Keratinocyte (primary cell): ENCODE results near the gene CLOCK. TPM values are rescaled to one million over a fixed set of nuclear protein-coding genes. Genes with fewer than 3 reads are reported as not detected.
A peak's percentile ranks its signal among the peaks of the same experiment; 100 is the strongest.

ENCODE experiments used
- DNase-seq: peaks from one replicate; pipeline ENCODE4 v3.0.0-alpha.2; 2011; ENCODE audit warnings: low read depth, missing footprints, low spot score
- FAIRE-seq: peaks from 2 replicates; lab custom pipeline; 2011; peaks lifted over from hg19 to GRCh38; lab: Jason Lieb, UNC
- H2AFZ ChIP-seq: 2 replicates; pipeline ENCODE4 v1.6.0; 2012; ENCODE audit warnings: low read length, control low read depth, inconsistent platforms; ENCODE audit not compliant: control insufficient read depth
- H3K27ac ChIP-seq: 2 replicates; pipeline ENCODE4 v1.5.1; 2011; ENCODE audit warnings: low read length; ENCODE audit not compliant: control insufficient read depth, insufficient read depth
- H3K27me3 ChIP-seq: 3 replicates; pipeline ENCODE4 v1.6.0; 2011; ENCODE audit warnings: low read length; ENCODE audit not compliant: control insufficient read depth, insufficient read depth; ENCODE audit errors: extremely low read depth
- H3K36me3 ChIP-seq, 2 experiments: 2 replicates in 1 of 2; 3 replicates in 1 of 2; pipeline ENCODE4 v1.5.1; 2011; ENCODE audit warnings: low read length in 2 of 2, mild to moderate bottlenecking in 1 of 2; ENCODE audit not compliant: control insufficient read depth in 2 of 2, insufficient read depth in 2 of 2; ENCODE audit errors: extremely low read depth in 1 of 2
- H3K4me1 ChIP-seq: 3 replicates; pipeline ENCODE4 v1.5.1; 2011; ENCODE audit warnings: low read length; ENCODE audit not compliant: control insufficient read depth, insufficient read depth; ENCODE audit errors: extremely low read depth
- H3K4me2 ChIP-seq: 3 replicates; pipeline ENCODE4 v1.6.0; 2011; ENCODE audit warnings: low read depth, low read length; ENCODE audit not compliant: control insufficient read depth, insufficient read depth; ENCODE audit errors: extremely low read depth
- H3K4me3 ChIP-seq, 3 experiments: fragments of 200-600 bp in 1 of 3; sonication (generic) in 1 of 3; 2 replicates in 2 of 3; 3 replicates in 1 of 3; pipeline ENCODE4 v1.5.1; 2011 to 2016; ENCODE audit warnings: low read length in 3 of 3, mild to moderate bottlenecking in 3 of 3, control low read depth in 2 of 3, inconsistent platforms in 1 of 3, low read depth in 1 of 3, mixed read lengths in 1 of 3, mixed run types in 1 of 3, moderate library complexity in 1 of 3; ENCODE audit not compliant: control insufficient read depth in 2 of 3, insufficient read depth in 2 of 3; ENCODE audit errors: extremely low read depth in 1 of 3
- H3K79me2 ChIP-seq: 2 replicates; pipeline ENCODE4 v1.6.0; 2012; ENCODE audit warnings: low read length; ENCODE audit not compliant: control insufficient read depth, insufficient read depth
- H3K9ac ChIP-seq: 3 replicates; pipeline ENCODE4 v1.6.0; 2011; ENCODE audit warnings: low read length; ENCODE audit not compliant: control insufficient read depth, insufficient read depth; ENCODE audit errors: extremely low read depth
- H3K9me1 ChIP-seq: 3 replicates; pipeline ENCODE4 v1.6.0; 2011; ENCODE audit warnings: low read length; ENCODE audit not compliant: control insufficient read depth, insufficient read depth; ENCODE audit errors: extremely low read depth
- H3K9me3 ChIP-seq: 2 replicates; pipeline ENCODE4 v1.5.1; 2012; ENCODE audit warnings: low read depth, low read length; ENCODE audit not compliant: control insufficient read depth
- H4K20me1 ChIP-seq: 3 replicates; pipeline ENCODE4 v1.6.0; 2011; ENCODE audit warnings: low read length; ENCODE audit not compliant: control insufficient read depth, insufficient read depth; ENCODE audit errors: extremely low read depth
- CTCF ChIP-seq, 3 experiments: IDR thresholded peaks in 1 of 3; conservative IDR thresholded peaks in 1 of 3; optimal IDR thresholded peaks in 1 of 3; 2 replicates in 2 of 3; 3 replicates in 1 of 3; pipeline versions ENCODE3 to v1.5.1; 2011; ENCODE audit warnings: low read length in 3 of 3, mild to moderate bottlenecking in 3 of 3, moderate library complexity in 2 of 3, control low read depth in 1 of 3, inconsistent platforms in 1 of 3; ENCODE audit not compliant: insufficient read depth in 2 of 3; ENCODE audit errors: extremely low read depth in 1 of 3
- EZH2 ChIP-seq: IDR thresholded peaks from one replicate; pipeline ENCODE4 v1.6.1; 2012; ENCODE audit warnings: inconsistent platforms, mild to moderate bottlenecking, low read length, moderate library complexity
- dilution Hi-C: fragments of 300-500 bp; cut with MboI; formaldehyde crosslinking; loops from one replicate; pipeline ENCODE4 v1.7.0; 2020; ENCODE audit warnings: low sequenced_read_pairs; ENCODE audit not compliant: extremely low pct_ligation_motif_present
- polyA plus RNA-seq, 5 experiments: library from polyadenylated mRNA; depleted of rRNA in 3 of 5; stranded (reverse) in 3 of 5; stranded (forward) in 1 of 5; unstranded in 1 of 5; fragments of >200 nt; gene quantifications; 1 replicate in 1 of 5; 2 replicates in 3 of 5; 3 replicates in 1 of 5; pipeline versions ENCODE4 v1.2.1 to v1.2.3, GENCODE V29; 2011 to 2012; ENCODE audit warnings: missing spikeins in 2 of 5, low read depth in 1 of 5, low replicate concordance in 1 of 5

The CLOCK gene
- polyA plus RNA-seq, 1 donor (not counting 4 experiments of a cell fraction or from before 2014, with no cell fraction given), result 27.1 TPM

GRCh38 chr4:55396308-55397125 lies 150.2 kb downstream of the CLOCK start:
- Histone ChIP-seq H3K4me2 (peak overlapping the region; percentile 99), H3K9me1 (no peaks in the 10 kb centered on the region), H3K4me1 (peaks cover 21% of the 10 kb centered on the region), H4K20me1 (peaks cover 28% of the 10 kb centered on the region), H3K4me3 (peak overlapping the region; percentile 83 to 97 (median 88)), H3K9ac (peak overlapping the region; percentile 88), H3K27me3 (no peaks in the 10 kb centered on the region), H2AFZ (no peak overlapping the region), H3K36me3 (peaks cover 6 to 14% of the 10 kb centered on the region in 2 experiments), H3K27ac (peak overlapping the region; percentile 90), H3K79me2 (peaks cover 55% of the 10 kb centered on the region), H3K9me3 (no peaks in the 10 kb centered on the region)
- FAIRE-seq, result peak; percentile 48
- dilution Hi-C loops, result no loop called here
- DNase-seq, result no peak
- TF ChIP-seq EZH2 (no peak), CTCF (optimal IDR thresholded peaks at IDR 0.05 in 1 of 3, IDR thresholded peaks at IDR 0.05 in 1 of 3, conservative IDR thresholded peaks at IDR 0.05 in 1 of 3; ENCODE audit: extremely low read depth in 1 of 3, insufficient read depth in 2 of 3, low read length in 3 of 3) (no peak)

- TF ChIP-seq CTCF (optimal IDR thresholded peaks at IDR 0.05 in 1 of 3, IDR thresholded peaks at IDR 0.05 in 1 of 3, conservative IDR thresholded peaks at IDR 0.05 in 1 of 3; ENCODE audit: extremely low read depth in 1 of 3, insufficient read depth in 2 of 3, low read length in 3 of 3) (peak in 2 of 3 experiments; percentile 0 to 14), EZH2 (no peak)
- H3K9me1 ChIP-seq, result no peaks in the 10 kb centered on the region
- H3K9ac ChIP-seq, result peak within 1 kb of the TSS; percentile 88
- H2AFZ ChIP-seq, result peak within 1 kb of the TSS; percentile 96
- H3K79me2 ChIP-seq, result peaks cover 47% of the 10 kb centered on the region
- FAIRE-seq, result no peak
- peaks cover 25% of the 10 kb centered on the region for H4K20me1 ChIP-seq
- H3K4me3 ChIP-seq, result peak within 1 kb of the TSS; percentile 83 to 97 (median 88)
- H3K4me2 ChIP-seq, result peak within 1 kb of the TSS; percentile 99
- H3K4me1 ChIP-seq, result peaks cover 21% of the 10 kb centered on the region
- no peak for DNase-seq
- H3K36me3 ChIP-seq, result peaks cover 3 to 7% of the 10 kb centered on the region in 2 experiments
- H3K27ac ChIP-seq, result peak within 1 kb of the TSS; percentile 90
- no peaks in the 10 kb centered on the region for H3K27me3 ChIP-seq
- no peaks in the 10 kb centered on the region for H3K9me3 ChIP-seq
- dilution Hi-C loops, result no loop called here
Observed at GRCh38 chr4:55395529-55396307, 151.0 kb downstream of the CLOCK start, which contains the start of gene TMEM165. Gene TMEM165, plus strand, starts transcription at chr4:55395957. Its CDS starts 233 bp downstream, at chr4:55396190.
